Activated CD8-positive, alpha-beta memory T cell treated with anti-CD3 and anti-CD28 coated beads, Interleukin-2, amount 50 U/mL, for 4 hours (primary cell): ENCODE measurements around the gene MAP2K4.

Source experiments
- DNase-seq: peaks from one replicate; pipeline ENCODE4 v3.0.0-alpha.2; 2020

MAP2K4 gene

GRCh38 chr17:12180644-12181261 lies 160.1 kb downstream of the MAP2K4 start:
- DNase-seq, result no peak

DNA sequence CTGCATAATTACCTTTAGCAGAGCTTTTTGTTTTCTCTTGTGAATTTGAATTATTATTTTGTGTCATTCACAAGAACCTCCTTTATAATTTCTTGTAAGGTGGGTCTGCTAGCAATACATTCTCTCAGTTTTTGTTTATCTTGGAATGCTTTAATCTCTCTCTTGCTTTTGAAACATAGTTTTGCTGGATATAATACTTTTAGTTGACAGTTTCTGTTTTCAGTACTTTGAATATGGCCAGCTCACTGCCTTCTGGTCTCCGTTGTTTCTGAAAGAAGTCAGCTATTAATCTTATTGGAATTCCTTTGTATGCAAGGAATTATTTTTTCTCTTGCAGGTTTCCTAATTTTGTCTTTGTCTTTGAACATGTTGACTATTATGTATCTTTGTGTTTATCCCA lies 167.0 kb downstream of the MAP2K4 start:
- no peak for DNase-seq

DNA sequence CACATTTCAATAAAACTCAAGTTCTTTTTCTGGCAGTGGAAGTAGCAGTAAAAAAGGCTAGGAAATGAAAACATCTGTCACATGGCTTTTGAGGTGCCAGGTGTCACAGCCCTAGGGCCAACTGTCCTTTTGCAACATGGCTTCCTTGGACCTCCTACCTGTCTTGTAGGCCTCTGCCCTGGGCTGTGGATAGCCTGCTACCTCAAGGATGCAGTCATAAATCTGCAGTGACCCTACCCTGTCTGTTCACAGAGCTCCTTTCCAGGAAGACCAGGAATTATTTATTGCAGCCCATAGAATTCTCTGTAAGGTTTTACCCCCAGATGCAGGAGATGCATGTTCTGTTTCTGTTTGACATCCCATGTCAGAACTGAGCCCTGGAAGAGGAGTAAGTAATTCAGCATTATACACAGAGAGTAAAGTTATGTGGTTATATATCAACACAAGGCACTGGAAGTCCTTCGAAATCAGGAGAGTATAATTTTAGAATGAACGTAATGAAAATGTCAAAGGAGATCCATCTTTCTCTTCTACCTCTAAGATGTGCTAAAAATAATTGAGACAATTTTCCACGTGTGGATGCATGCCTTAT lies 172.6 kb downstream of the MAP2K4 start:
- DNase-seq, result no peak
